ENCODE results near the gene SELENOO.

SELENOO gene

DNA sequence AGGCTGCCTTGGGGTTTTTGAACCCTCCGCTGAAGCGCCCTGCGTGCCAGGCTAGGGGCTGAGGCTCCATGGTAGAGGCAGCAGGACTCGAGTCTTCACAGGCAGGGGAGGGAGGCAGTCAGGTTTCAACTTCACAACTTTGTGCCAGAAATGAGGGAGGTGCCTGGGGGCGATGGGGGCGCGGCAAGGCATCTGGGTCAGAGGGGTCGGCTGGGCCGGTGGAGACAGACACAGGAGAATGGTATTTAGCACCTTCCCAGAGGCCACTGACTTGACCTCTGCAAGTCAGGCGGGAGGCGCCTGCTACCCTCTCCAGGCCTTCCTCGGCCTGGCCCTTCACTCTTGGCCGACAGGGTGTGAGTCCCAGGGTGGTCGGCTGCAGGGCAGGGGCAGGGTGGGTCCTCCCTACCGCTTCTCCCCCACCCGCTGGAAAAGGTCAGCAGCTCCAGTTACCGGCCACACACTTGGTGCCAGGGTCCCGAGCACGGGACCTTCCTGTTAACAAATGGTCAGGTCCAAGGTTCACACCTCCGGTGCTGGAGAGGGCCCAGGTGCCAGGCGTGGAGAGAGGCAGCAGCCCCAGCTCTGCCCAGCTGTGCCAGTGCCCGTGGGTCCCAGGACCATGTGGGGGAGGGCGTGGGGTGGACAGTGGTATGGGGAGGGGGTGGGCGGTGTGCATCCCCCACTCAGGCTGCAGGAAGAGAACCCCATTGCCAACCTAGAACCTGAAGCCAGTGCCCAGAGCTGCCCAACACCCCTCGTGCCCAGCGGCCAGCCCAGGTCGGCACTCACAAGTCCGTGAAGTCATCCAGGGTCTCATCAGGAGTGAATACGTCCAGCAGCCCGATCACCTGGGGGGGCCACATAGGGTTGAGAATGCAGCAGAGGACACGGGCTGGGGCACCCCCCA lies 56.9 kb downstream of the SELENOO start:
- no peak overlapping the region for H3K4me3 ChIP-seq (ENCODE audit: low read depth, low read length)
- TF ChIP-seq MYC (IDR thresholded peaks at IDR 0.05; ENCODE audit: low read depth, low read length), result no peak
- TF ChIP-seq CTCF (IDR thresholded peaks at IDR 0.05; ENCODE audit: low read depth, low read length), result no peak
- TF ChIP-seq POLR2A (IDR thresholded peaks at IDR 0.05; ENCODE audit: extremely low read depth, insufficient read length), result no peak
- TF ChIP-seq, protein P1, sequence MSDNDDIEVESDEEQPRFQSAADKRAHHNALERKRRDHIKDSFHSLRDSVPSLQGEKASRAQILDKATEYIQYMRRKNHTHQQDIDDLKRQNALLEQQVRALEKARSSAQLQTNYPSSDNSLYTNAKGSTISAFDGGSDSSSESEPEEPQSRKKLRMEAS (IDR thresholded peaks at IDR 0.05; ENCODE audit: low read depth, low read length), result no peak
- no peak for DNase-seq (ENCODE audit: low read depth)

GRCh38 chr22:50258361-50259292 lies 57.8 kb downstream of the SELENOO start:
- DNase-seq (ENCODE audit: low read depth), result no peak
- TF ChIP-seq CTCF (IDR thresholded peaks at IDR 0.05; ENCODE audit: low read depth, low read length), result no peak
- no peak for TF ChIP-seq MYC (IDR thresholded peaks at IDR 0.05; ENCODE audit: low read depth, low read length)
- H3K4me3 ChIP-seq (ENCODE audit: low read depth, low read length), result no peak overlapping the region

DNA sequence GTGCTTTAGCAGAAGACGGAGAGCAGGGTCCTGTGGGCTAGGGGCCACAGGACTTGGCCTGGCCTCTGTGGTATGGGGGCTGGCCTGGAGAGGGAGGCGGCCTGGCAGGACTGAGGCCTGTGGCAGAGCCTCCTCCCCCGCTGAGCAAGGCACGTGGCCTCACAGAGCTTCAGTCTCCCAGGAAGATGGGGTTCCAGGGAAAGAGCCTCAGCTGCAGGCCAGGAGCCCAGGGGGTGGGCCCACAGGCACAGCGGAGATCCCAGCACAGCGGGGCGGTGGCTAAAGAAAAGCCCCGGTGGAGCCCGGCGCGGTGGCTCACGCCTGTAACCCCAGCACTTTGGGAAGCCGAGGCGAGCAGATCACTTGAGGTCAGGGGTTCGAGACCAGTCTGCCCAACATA lies 58.5 kb downstream of the SELENOO start:
- no peak for DNase-seq (ENCODE audit: low read depth)
- no peak for TF ChIP-seq MYC (IDR thresholded peaks at IDR 0.05; ENCODE audit: low read depth, low read length)
- TF ChIP-seq CTCF (IDR thresholded peaks at IDR 0.05; ENCODE audit: low read depth, low read length), result no peak
- TF ChIP-seq, protein P1 (IDR thresholded peaks at IDR 0.05; ENCODE audit: low read depth, low read length), result no peak
- no peak overlapping the region for H3K4me3 ChIP-seq (ENCODE audit: low read depth, low read length)

DNA sequence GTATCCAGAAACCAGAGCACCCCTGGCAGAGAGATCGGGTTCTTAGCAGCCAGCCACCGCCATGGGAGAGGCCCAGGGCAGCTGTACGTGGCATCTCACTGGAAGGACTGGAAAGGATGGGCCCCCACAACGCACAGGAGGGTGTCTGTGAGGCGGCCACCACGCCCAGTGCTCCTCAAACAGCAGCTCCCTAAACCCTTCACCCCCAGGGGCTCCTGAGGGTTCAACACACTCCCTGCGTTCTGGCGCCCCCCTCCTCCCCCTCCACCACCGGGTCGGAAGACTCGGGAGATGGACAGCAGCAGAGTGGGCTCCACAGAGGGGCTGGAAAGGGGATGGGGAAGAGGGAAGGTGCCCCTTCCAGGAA lies 59.6 kb downstream of the SELENOO start:
- H3K4me3 ChIP-seq (ENCODE audit: low read depth, low read length), result peak overlapping the region; percentile 57
- DNase-seq (ENCODE audit: low read depth), result peak; percentile 35
- TF ChIP-seq CTCF (IDR thresholded peaks at IDR 0.05; ENCODE audit: low read depth, low read length), result no peak
- TF ChIP-seq, protein P1 (IDR thresholded peaks at IDR 0.05; ENCODE audit: low read depth, low read length), result no peak
- TF ChIP-seq POLR2A (IDR thresholded peaks at IDR 0.05; ENCODE audit: extremely low read depth, insufficient read length), result no peak
- no peak for TF ChIP-seq MYC (IDR thresholded peaks at IDR 0.05; ENCODE audit: low read depth, low read length)

DNA sequence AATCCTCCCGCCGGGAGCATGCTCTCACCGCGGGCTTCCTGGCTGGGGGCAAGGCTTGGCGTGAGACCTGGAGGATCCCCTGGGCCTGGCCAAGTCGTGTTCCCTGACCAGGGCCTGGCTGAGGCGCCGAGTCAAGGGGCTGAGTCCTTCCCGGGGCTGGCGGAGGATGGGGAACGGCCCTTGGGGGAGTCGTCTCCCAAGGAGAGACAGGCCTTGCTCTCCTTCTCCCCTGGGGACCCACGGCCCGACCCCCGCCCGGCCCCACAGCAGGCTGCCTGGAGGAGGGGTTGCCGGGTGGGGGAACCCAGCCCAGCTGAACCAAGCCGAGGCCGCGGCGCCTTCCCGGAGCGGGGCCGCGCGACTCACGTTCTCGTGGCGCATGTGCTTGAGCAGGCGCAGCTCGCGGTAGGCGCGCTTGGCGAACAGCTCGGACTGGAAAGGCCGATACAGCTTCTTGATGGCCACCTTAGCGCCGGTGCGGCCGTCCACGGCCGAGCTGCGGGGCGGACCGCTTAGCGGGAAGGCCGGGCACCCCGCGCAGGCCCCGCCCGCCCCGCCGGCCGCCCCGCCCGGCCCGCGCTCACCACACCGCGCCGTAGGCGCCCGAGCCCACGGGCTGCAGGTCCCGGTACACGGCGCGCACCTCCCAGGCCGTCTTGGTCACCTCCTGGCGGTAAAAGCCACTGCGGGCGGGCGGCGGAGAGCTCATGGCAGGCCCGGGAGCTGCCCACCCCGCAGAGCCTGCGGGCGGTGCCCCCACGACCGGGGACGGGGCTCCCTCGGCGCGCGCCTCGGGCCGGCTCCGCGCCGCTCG lies 60.2 kb downstream of the SELENOO start:
- peak; percentile 76 for DNase-seq (ENCODE audit: low read depth)
- TF ChIP-seq POLR2A (IDR thresholded peaks at IDR 0.05; ENCODE audit: extremely low read depth, insufficient read length) (no peak), MYC (IDR thresholded peaks at IDR 0.05; ENCODE audit: low read depth, low read length) (peak; percentile 64; the same call in 1 of the 2 replicates), CTCF (IDR thresholded peaks at IDR 0.05; ENCODE audit: low read depth, low read length) (no peak)
- TF ChIP-seq, protein P1 (IDR thresholded peaks at IDR 0.05; ENCODE audit: low read depth, low read length), result peak; percentile 70
- H3K4me3 ChIP-seq (ENCODE audit: low read depth, low read length), result peak overlapping the region; percentile 57
